Thoracic aorta endothelial cell (primary cell): ENCODE measurements around the gene NIFK. TPM values are rescaled to one million over a fixed set of nuclear protein-coding genes. Genes with fewer than 3 reads are reported as not detected.

Source experiments
- total RNA-seq: library from RNA; depleted of rRNA; stranded (reverse); fragments of >200 nt; gene quantifications from 2 replicates; pipeline ENCODE4 v1.2.3, GENCODE V29; 2012

The NIFK gene
- total RNA-seq: 89.2 and 117 TPM in 2 replicates

DNA sequence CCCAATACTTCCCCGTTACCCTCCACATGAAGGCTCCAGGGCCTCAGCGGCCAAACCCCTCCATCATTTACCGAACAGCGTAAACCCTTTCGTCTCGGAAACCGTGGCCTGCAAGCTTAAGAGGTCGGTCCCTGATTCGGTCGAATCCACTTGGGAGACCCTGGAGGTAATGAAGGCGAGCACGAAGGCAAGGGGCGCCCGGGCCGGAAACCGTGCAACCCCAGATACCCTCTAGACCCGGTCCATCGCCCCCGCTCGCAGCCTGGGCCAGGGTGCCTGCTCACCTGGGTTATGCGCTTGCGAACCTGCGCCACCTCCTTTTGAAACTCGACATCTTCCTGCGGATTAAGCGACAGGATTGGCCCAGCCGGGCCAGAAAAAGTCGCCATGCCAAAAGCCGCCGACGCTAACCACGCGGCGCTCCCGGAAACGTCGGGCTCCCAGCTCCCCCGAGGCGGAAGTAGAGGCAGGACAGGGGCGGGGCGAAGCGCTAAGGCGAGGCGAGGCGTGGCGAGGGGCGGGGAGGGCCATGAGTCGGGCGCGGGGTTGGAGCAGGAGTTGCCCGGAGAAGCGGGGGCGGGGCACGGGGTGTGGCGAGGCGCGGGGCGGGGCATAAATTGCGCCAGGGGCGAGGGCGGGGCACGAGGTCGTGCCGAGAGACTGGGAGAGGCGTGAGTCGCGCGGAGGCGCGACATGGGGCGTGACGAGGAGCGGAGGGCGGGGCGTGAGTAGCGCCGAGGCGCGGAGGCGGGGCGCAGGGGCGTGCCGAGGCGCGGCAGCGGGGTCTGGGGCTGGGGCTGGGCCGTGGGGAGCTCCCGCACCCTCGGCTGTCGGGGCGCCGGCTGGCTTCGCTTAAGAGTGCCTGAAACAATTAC, at the start of gene NIFK:
Gene NIFK, minus strand, starts transcription at position 414 of the 875 bp plus-strand sequence. Its CDS starts 25 bp downstream, at position 389.

GRCh38 chr2:121755237-121756111, 18.8 kb upstream of the NIFK start, which contains the start of gene TSN:
Gene TSN, plus strand, starts transcription at chr2:121755651. Its CDS starts 129 bp downstream, at chr2:121755780.

Other genes with a start within 250 kb of the NIFK start
- under 0.01 TPM in 2 replicates for gene RNU4ATAC, start 206.0 kb downstream of the NIFK start, total RNA-seq
- gene CLASP1, start 87.4 kb downstream of the NIFK start, total RNA-seq: 79.6 and 87.6 TPM in 2 replicates
- 80.1 and 81.8 TPM in 2 replicates for gene TSN, start 18.8 kb upstream of the NIFK start, total RNA-seq